Thyroid gland (tissue), 4 donors: ENCODE measurements around the gene ATP1A4.

ENCODE experiments used
- CTCF ChIP-seq, 6 experiments: fragments of 200-600 bp in 3 of 6; fragments of 450-650 bp in 3 of 6; sonication (generic) in 3 of 6; IDR thresholded peaks; one replicate each; pipeline ENCODE4 v1.5.1; 2016 to 2019; ENCODE audit warnings: antibody characterized with exemption in 6 of 6, mild to moderate bottlenecking in 2 of 6, inconsistent platforms in 1 of 6, moderate library complexity in 1 of 6
- POLR2A ChIP-seq, 2 donors: fragments of 450-650 bp; IDR thresholded peaks; one replicate each; pipeline ENCODE4 v1.6.1; 2017; ENCODE audit warnings: antibody characterized with exemption in 2 of 2, mild to moderate bottlenecking in 2 of 2, moderate library complexity in 1 of 2

- TF ChIP-seq CTCF (IDR thresholded peaks at IDR 0.05) (no peak), POLR2A (IDR thresholded peaks at IDR 0.05) (no peak)
Observed at GRCh38 chr1:160118928-160119327, 32.5 kb upstream of the ATP1A4 start.
